ENCODE measurements around the gene POLD1. TPM values are rescaled to one million over a fixed set of nuclear protein-coding genes. Genes with fewer than 3 reads are reported as not detected.
"Not testable (repeated sequence)": the region's sequence is repeated elsewhere in the genome, so short reads cannot be mapped to it uniquely, and the experiment has no call there.

The POLD1 gene
- total and polyA plus RNA-seq, 8 donors, result 11.4 to 98.0 (median 32.3) TPM

GRCh38 chr19:50341091-50341564 lies 43.0 kb upstream of the POLD1 start:
- H3K4me3 ChIP-seq, result no peak overlapping the region

GRCh38 chr19:50344661-50345318 lies 39.4 kb upstream of the POLD1 start:
- WGBS, 5 donors, result 67 to 74% (median 73%) methylated on average over 8 of the region's 8 CpGs
- Histone ChIP-seq H3K4me3 (no peak overlapping the region), H3K9me3 (peaks cover 3 to 28% (median 13%) of the 10 kb centered on the region in 4 donors), H3K4me1 (no peaks in the 10 kb centered on the region), H3K36me3 (no peaks in the 10 kb centered on the region), H3K27ac (no peak overlapping the region), H3K27me3 (no peaks in the 10 kb centered on the region)
- intact Hi-C loops (cut with DNase I; ENCODE audit: low total_unique reads), result no loop called here
- TF ChIP-seq POLR2A (IDR thresholded peaks at IDR 0.05) (no peak), POLR2AphosphoS5 (IDR thresholded peaks at IDR 0.05) (no peak), CTCF (IDR thresholded peaks at IDR 0.05) (no peak), EP300 (IDR thresholded peaks at IDR 0.05) (no peak)
- DNase-seq, result no peak

More at GRCh38 chr19:50341091-50341564, 43.0 kb upstream of the POLD1 start:
- no peaks in the 10 kb centered on the region for H3K27me3 ChIP-seq
- H3K4me1 ChIP-seq, result no peaks in the 10 kb centered on the region
- WGBS, 5 donors, result 77 to 89% (median 87%) methylated on average over 3 of the region's 3 CpGs
- H3K27ac ChIP-seq, result no peak overlapping the region
- no peak for DNase-seq
- intact Hi-C loops (cut with DNase I; ENCODE audit: low total_unique reads), result no loop called here
- no peak for TF ChIP-seq EP300 (IDR thresholded peaks at IDR 0.05)
- TF ChIP-seq POLR2AphosphoS5 (IDR thresholded peaks at IDR 0.05), result no peak
- TF ChIP-seq CTCF (IDR thresholded peaks at IDR 0.05), result no peak
- no peak for TF ChIP-seq POLR2A (IDR thresholded peaks at IDR 0.05)
- peaks cover 3 to 28% (median 13%) of the 10 kb centered on the region in 4 donors for H3K9me3 ChIP-seq
- no peaks in the 10 kb centered on the region for H3K36me3 ChIP-seq

- H3K4me1 ChIP-seq; H3K4me3 ChIP-seq; H3K36me3 ChIP-seq; intact Hi-C loops (cut with DNase I; ENCODE audit: low total_unique reads); DNase-seq; H3K27ac ChIP-seq: not testable (repeated sequence)
- 70 to 85% (median 77%) methylated on average over 8 of the region's 8 CpGs for WGBS, 5 donors
- Histone ChIP-seq H3K9me3 (peaks cover 0 to 21% (median 13%) of the 10 kb centered on the region in 4 donors), H3K27me3 (peaks cover 0 to 12% (median 0%) of the 10 kb centered on the region in 3 donors)
Measured at GRCh38 chr19:50347089-50347581, 37.0 kb upstream of the POLD1 start.

- TF ChIP-seq CTCF (IDR thresholded peaks at IDR 0.05) (no peak), POLR2AphosphoS5 (IDR thresholded peaks at IDR 0.05) (no peak), POLR2A (IDR thresholded peaks at IDR 0.05) (no peak), EP300 (IDR thresholded peaks at IDR 0.05) (no peak)
- no peak for DNase-seq
- 66 to 70% (median 68%) methylated on average over 21 to 22 of the region's 22 CpGs for WGBS, 5 donors
- H3K36me3 ChIP-seq, result no peaks in the 10 kb centered on the region
- H3K27ac ChIP-seq, result no peak overlapping the region
- no peaks in the 10 kb centered on the region for H3K4me1 ChIP-seq
- H3K27me3 ChIP-seq, result peaks cover 0 to 12% (median 0%) of the 10 kb centered on the region in 3 donors
- H3K9me3 ChIP-seq, result peaks cover 0 to 13% (median 8%) of the 10 kb centered on the region in 4 donors
- intact Hi-C loops (cut with DNase I; ENCODE audit: low total_unique reads), result no loop called here
- H3K4me3 ChIP-seq, result no peak overlapping the region
Measured at GRCh38 chr19:50349277-50350057, 34.7 kb upstream of the POLD1 start.

All from stomach (tissue), 9 donors.